ENCODE data around the gene SLC8A1.

Gene SLC8A1

GRCh38 chr2:40485854-40486253 lies 34.0 kb upstream of the SLC8A1 start:
- TF ChIP-seq CTCF (IDR thresholded peaks at IDR 0.05; ENCODE audit: insufficient read depth, missing control alignments), result no peak
- FAIRE-seq, result no peak
- no peak for DNase-seq (ENCODE audit: insufficient read length, low spot score)

GRCh38 chr2:40485318-40485717 lies 33.4 kb upstream of the SLC8A1 start:
- no peak for TF ChIP-seq CTCF (IDR thresholded peaks at IDR 0.05; ENCODE audit: insufficient read depth, missing control alignments)
- DNase-seq (ENCODE audit: insufficient read length, low spot score) (no peak), FAIRE-seq (peak; percentile 44)

- FAIRE-seq, result peak; percentile 71
- TF ChIP-seq CTCF (IDR thresholded peaks at IDR 0.05; ENCODE audit: insufficient read depth, missing control alignments), result no peak
- no peak for DNase-seq (ENCODE audit: insufficient read length, low spot score)
Measured at GRCh38 chr2:40483549-40484243, 31.8 kb upstream of the SLC8A1 start.

GRCh38 chr2:40480596-40480995 lies 28.7 kb upstream of the SLC8A1 start:
- no peak for TF ChIP-seq CTCF (IDR thresholded peaks at IDR 0.05; ENCODE audit: insufficient read depth, missing control alignments)

GRCh38 chr2:40480073-40480472 lies 28.2 kb upstream of the SLC8A1 start:
- FAIRE-seq (no peak), DNase-seq (ENCODE audit: insufficient read length, low spot score) (no peak)
- TF ChIP-seq CTCF (IDR thresholded peaks at IDR 0.05; ENCODE audit: insufficient read depth, missing control alignments), result no peak

More at GRCh38 chr2:40480596-40480995, 28.7 kb upstream of the SLC8A1 start:
- no peak for DNase-seq (ENCODE audit: insufficient read length, low spot score)
- FAIRE-seq, result no peak

GRCh38 chr2:40477361-40477760 lies 25.5 kb upstream of the SLC8A1 start:
- no peak for DNase-seq (ENCODE audit: insufficient read length, low spot score)
- no peak for FAIRE-seq
- TF ChIP-seq CTCF (IDR thresholded peaks at IDR 0.05; ENCODE audit: insufficient read depth, missing control alignments), result no peak

GRCh38 chr2:40476436-40476835 lies 24.5 kb upstream of the SLC8A1 start:
- no peak for TF ChIP-seq CTCF (IDR thresholded peaks at IDR 0.05; ENCODE audit: insufficient read depth, missing control alignments)
- FAIRE-seq, result no peak

More at GRCh38 chr2:40476436-40476835, 24.5 kb upstream of the SLC8A1 start:
- no peak for DNase-seq (ENCODE audit: insufficient read length, low spot score)
